Measurements from ENCODE around the gene CDH19.

GRCh38 chr18:66582211-66582610, 21.7 kb downstream of the CDH19 start:
- TF ChIP-seq, protein P1, sequence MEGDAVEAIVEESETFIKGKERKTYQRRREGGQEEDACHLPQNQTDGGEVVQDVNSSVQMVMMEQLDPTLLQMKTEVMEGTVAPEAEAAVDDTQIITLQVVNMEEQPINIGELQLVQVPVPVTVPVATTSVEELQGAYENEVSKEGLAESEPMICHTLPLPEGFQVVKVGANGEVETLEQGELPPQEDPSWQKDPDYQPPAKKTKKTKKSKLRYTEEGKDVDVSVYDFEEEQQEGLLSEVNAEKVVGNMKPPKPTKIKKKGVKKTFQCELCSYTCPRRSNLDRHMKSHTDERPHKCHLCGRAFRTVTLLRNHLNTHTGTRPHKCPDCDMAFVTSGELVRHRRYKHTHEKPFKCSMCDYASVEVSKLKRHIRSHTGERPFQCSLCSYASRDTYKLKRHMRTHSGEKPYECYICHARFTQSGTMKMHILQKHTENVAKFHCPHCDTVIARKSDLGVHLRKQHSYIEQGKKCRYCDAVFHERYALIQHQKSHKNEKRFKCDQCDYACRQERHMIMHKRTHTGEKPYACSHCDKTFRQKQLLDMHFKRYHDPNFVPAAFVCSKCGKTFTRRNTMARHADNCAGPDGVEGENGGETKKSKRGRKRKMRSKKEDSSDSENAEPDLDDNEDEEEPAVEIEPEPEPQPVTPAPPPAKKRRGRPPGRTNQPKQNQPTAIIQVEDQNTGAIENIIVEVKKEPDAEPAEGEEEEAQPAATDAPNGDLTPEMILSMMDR (IDR thresholded peaks at IDR 0.05 in 4 of 5, conservative IDR thresholded peaks at IDR 0.05 in 1 of 5): no peak
- no peak for TF ChIP-seq POLR2A (IDR thresholded peaks at IDR 0.05)

All from gastrocnemius medialis (tissue), 4 donors.